ENCODE measurements around the gene IQGAP2.
"Not testable (repeated sequence)": the region's sequence is repeated elsewhere in the genome, so short reads cannot be mapped to it uniquely, and the experiment has no call there.

The IQGAP2 gene

GRCh38 chr5:76500633-76501393 is 97.7 kb downstream of the IQGAP2 start:
- Histone ChIP-seq H3K4me1 (peaks cover 0 to 37% (median 12%) of the 10 kb centered on the region in 10 experiments; a peak in 17 of 20 replicates), H3K27ac (no peak overlapping the region), H3K4me2 (no peak overlapping the region), H3K27me3 (no peaks in the 10 kb centered on the region), H3K36me3 (peaks cover 0 to 24% (median 4%) of the 10 kb centered on the region in 11 experiments; a peak in 10 of 22 replicates), H3K9ac (no peak overlapping the region), H3K9me3 (replicated peaks in 1 of 11) (no peaks in the 10 kb centered on the region), H4K20me1 (peaks cover 5 to 100% (median 99%) of the 10 kb centered on the region in 11 experiments; a peak in 20 of 22 replicates), H3K4me3 (no peak overlapping the region)
- no peak for TF ChIP-seq Cebpa-rat (IDR thresholded peaks at IDR 0.05)

GRCh38 chr5:76503929-76504328 is 100.8 kb downstream of the IQGAP2 start:
- no peak overlapping the region for H3K4me3 ChIP-seq
- peaks cover 0 to 20% (median 0%) of the 10 kb centered on the region in 11 experiments; a peak in 7 of 22 replicates for H3K36me3 ChIP-seq
- no peaks in the 10 kb centered on the region for H3K27me3 ChIP-seq
- no peak overlapping the region for H3K27ac ChIP-seq
- peaks cover 0 to 7% (median 0%) of the 10 kb centered on the region in 11 experiments; a peak in 2 of 22 replicates for H3K9me3 ChIP-seq (replicated peaks in 1 of 11)
- no peak for TF ChIP-seq Cebpa-rat (IDR thresholded peaks at IDR 0.05)
- peaks cover 0 to 36% (median 12%) of the 10 kb centered on the region in 10 experiments; a peak in 16 of 20 replicates for H3K4me1 ChIP-seq
- H4K20me1 ChIP-seq: peaks cover 5 to 100% (median 79%) of the 10 kb centered on the region in 11 experiments; a peak in 20 of 22 replicates
- H3K9ac ChIP-seq: no peak overlapping the region
- H3K4me2 ChIP-seq: peak overlapping the region in 4 of 11 experiments; percentile 26 to 47 (median 31); a peak in 7 of 22 replicates

GRCh38 chr5:76504901-76505564 is 101.9 kb downstream of the IQGAP2 start:
- H3K9me3 ChIP-seq (replicated peaks in 1 of 11): peaks cover 0 to 11% (median 1%) of the 10 kb centered on the region in 11 experiments; a peak in 5 of 22 replicates
- no peak for TF ChIP-seq Cebpa-rat (IDR thresholded peaks at IDR 0.05)
- peaks cover 0 to 36% (median 12%) of the 10 kb centered on the region in 10 experiments; a peak in 16 of 20 replicates for H3K4me1 ChIP-seq
- no peak overlapping the region for H3K4me3 ChIP-seq
- H4K20me1 ChIP-seq: peaks cover 5 to 100% (median 73%) of the 10 kb centered on the region in 11 experiments; a peak in 19 of 22 replicates
- H3K27me3 ChIP-seq: no peaks in the 10 kb centered on the region
- H3K27ac ChIP-seq: no peak overlapping the region
- H3K4me2 ChIP-seq: peak overlapping the region in 3 of 11 experiments; percentile 18 to 47 (median 34); a peak in 3 of 22 replicates
- peaks cover 0 to 31% (median 2%) of the 10 kb centered on the region in 11 experiments; a peak in 16 of 22 replicates for H3K36me3 ChIP-seq
- no peak overlapping the region for H3K9ac ChIP-seq

GRCh38 chr5:76513476-76513875 is 110.4 kb downstream of the IQGAP2 start:
- peaks cover 34 to 79% (median 44%) of the 10 kb centered on the region in 11 experiments for H3K36me3 ChIP-seq
- no peak overlapping the region for H3K4me3 ChIP-seq
- H3K9ac ChIP-seq: no peak overlapping the region
- no peaks in the 10 kb centered on the region for H3K27me3 ChIP-seq
- TF ChIP-seq Cebpa-rat (IDR thresholded peaks at IDR 0.05): no peak
- peaks cover 0 to 24% (median 20%) of the 10 kb centered on the region in 10 experiments; a peak in 14 of 20 replicates for H3K4me1 ChIP-seq
- H4K20me1 ChIP-seq: peaks cover 0 to 99% (median 47%) of the 10 kb centered on the region in 11 experiments; a peak in 14 of 22 replicates
- peaks cover 12 to 37% (median 24%) of the 10 kb centered on the region in 11 experiments; a peak in 21 of 22 replicates for H3K9me3 ChIP-seq (replicated peaks in 1 of 11)
- no peak overlapping the region for H3K4me2 ChIP-seq
- H3K27ac ChIP-seq: no peak overlapping the region

GRCh38 chr5:76514292-76514691 is 111.2 kb downstream of the IQGAP2 start:
- peaks cover 0 to 24% (median 20%) of the 10 kb centered on the region in 10 experiments; a peak in 14 of 20 replicates for H3K4me1 ChIP-seq
- TF ChIP-seq Cebpa-rat (IDR thresholded peaks at IDR 0.05): no peak

GRCh38 chr5:76514713-76515112 is 111.6 kb downstream of the IQGAP2 start:
- H3K27me3 ChIP-seq: no peaks in the 10 kb centered on the region
- H4K20me1 ChIP-seq: peaks cover 0 to 99% (median 40%) of the 10 kb centered on the region in 11 experiments; a peak in 14 of 22 replicates
- H3K36me3 ChIP-seq: peaks cover 36 to 72% (median 47%) of the 10 kb centered on the region in 11 experiments
- no peak overlapping the region for H3K4me2 ChIP-seq
- H3K27ac ChIP-seq: no peak overlapping the region
- H3K4me3 ChIP-seq: no peak overlapping the region
- no peak overlapping the region for H3K9ac ChIP-seq
- peaks cover 13 to 41% (median 29%) of the 10 kb centered on the region in 11 experiments; a peak in 21 of 22 replicates for H3K9me3 ChIP-seq (replicated peaks in 1 of 11)
- H3K4me1 ChIP-seq: peaks cover 0 to 25% (median 20%) of the 10 kb centered on the region in 10 experiments; a peak in 14 of 20 replicates
- TF ChIP-seq Cebpa-rat (IDR thresholded peaks at IDR 0.05): no peak

More at GRCh38 chr5:76514292-76514691, 111.2 kb downstream of the IQGAP2 start:
- no peak overlapping the region for H3K9ac ChIP-seq
- H3K4me3 ChIP-seq: no peak overlapping the region
- H3K9me3 ChIP-seq (replicated peaks in 1 of 11): peaks cover 13 to 41% (median 29%) of the 10 kb centered on the region in 11 experiments; a peak in 21 of 22 replicates
- H3K27ac ChIP-seq: no peak overlapping the region
- H3K27me3 ChIP-seq: no peaks in the 10 kb centered on the region
- peaks cover 0 to 99% (median 43%) of the 10 kb centered on the region in 11 experiments; a peak in 14 of 22 replicates for H4K20me1 ChIP-seq
- no peak overlapping the region for H3K4me2 ChIP-seq
- peaks cover 36 to 76% (median 47%) of the 10 kb centered on the region in 11 experiments for H3K36me3 ChIP-seq

GRCh38 chr5:76517334-76517733 is 114.2 kb downstream of the IQGAP2 start:
- Histone ChIP-seq H3K27ac (no peak overlapping the region), H3K36me3 (peaks cover 22 to 50% (median 33%) of the 10 kb centered on the region in 11 experiments), H4K20me1 (peaks cover 0 to 100% (median 33%) of the 10 kb centered on the region in 11 experiments; a peak in 10 of 22 replicates), H3K27me3 (no peaks in the 10 kb centered on the region), H3K4me3 (no peak overlapping the region; a peak in 1 of 20 replicates), H3K4me2 (peak overlapping the region in 1 of 11 experiments; percentile 46; a peak in 2 of 22 replicates), H3K4me1 (peaks cover 13 to 40% (median 31%) of the 10 kb centered on the region in 10 experiments), H3K9ac (no peak overlapping the region), H3K9me3 (replicated peaks in 1 of 11) (peaks cover 13 to 29% (median 23%) of the 10 kb centered on the region in 11 experiments; a peak in 21 of 22 replicates)
- TF ChIP-seq Cebpa-rat (IDR thresholded peaks at IDR 0.05): no peak

- Histone ChIP-seq H3K36me3 (peaks cover 22 to 49% (median 31%) of the 10 kb centered on the region in 11 experiments), H3K4me1 (peaks cover 13 to 45% (median 31%) of the 10 kb centered on the region in 10 experiments), H3K4me3 (0 out of 20 replicates have a peak overlapping the region, but pooled peaks of 1 of the 10 experiments have one; percentile 10), H4K20me1 (peaks cover 0 to 100% (median 28%) of the 10 kb centered on the region in 11 experiments; a peak in 10 of 22 replicates), H3K9me3 (replicated peaks in 1 of 11) (peaks cover 13 to 29% (median 23%) of the 10 kb centered on the region in 11 experiments; a peak in 21 of 22 replicates)
- H3K27ac ChIP-seq, H3K9ac ChIP-seq, H3K27me3 ChIP-seq, H3K4me2 ChIP-seq: not testable (repeated sequence)
Measured at GRCh38 chr5:76518246-76518645, 115.2 kb downstream of the IQGAP2 start.
